CD4-positive, alpha-beta T cell treated with Interleukin-15 for 4 hours (primary cell): ENCODE results near the gene MKX.

Source experiments
- DNase-seq: peaks from one replicate; pipeline ENCODE4 v3.0.0-alpha.2; 2020; ENCODE audit warnings: low spot score

MKX gene

GRCh38 chr10:27646604-27647175, 98.9 kb downstream of the MKX start:
- DNase-seq: no peak

- no peak for DNase-seq
These were observed 99.4 kb downstream of the MKX start for GRCh38 chr10:27646194-27646593.

GRCh38 chr10:27644307-27644939, 101.2 kb downstream of the MKX start:
- DNase-seq: no peak

- no peak for DNase-seq
These were observed 102.3 kb downstream of the MKX start for GRCh38 chr10:27643301-27643700.

- no peak for DNase-seq
These were observed 103.5 kb downstream of the MKX start for GRCh38 chr10:27642023-27642589.

GRCh38 chr10:27638071-27638750, 107.4 kb downstream of the MKX start:
- DNase-seq: no peak

- no peak for DNase-seq
These were observed 108.0 kb downstream of the MKX start for GRCh38 chr10:27637601-27638000.

- DNase-seq: no peak
These were observed 108.8 kb downstream of the MKX start for GRCh38 chr10:27636816-27637215.

GRCh38 chr10:27635699-27636270, 109.8 kb downstream of the MKX start:
- DNase-seq: no peak

GRCh38 chr10:27635290-27635689, 110.3 kb downstream of the MKX start:
- DNase-seq: no peak

GRCh38 chr10:27628621-27629020, 117.0 kb downstream of the MKX start:
- DNase-seq: no peak

- no peak for DNase-seq
These were observed 118.7 kb downstream of the MKX start for GRCh38 chr10:27626890-27627289.

GRCh38 chr10:27625452-27626211, 120.0 kb downstream of the MKX start:
- no peak for DNase-seq

GRCh38 chr10:27624941-27625340, 120.7 kb downstream of the MKX start:
- DNase-seq: no peak
